COR-L47 (cell line): ENCODE measurements around the gene SFSWAP.

ENCODE experiments used
- DNase-seq: peaks from one replicate; lab custom pipeline; 2025; lab: John Stamatoyannopoulos, UW

SFSWAP gene

DNA sequence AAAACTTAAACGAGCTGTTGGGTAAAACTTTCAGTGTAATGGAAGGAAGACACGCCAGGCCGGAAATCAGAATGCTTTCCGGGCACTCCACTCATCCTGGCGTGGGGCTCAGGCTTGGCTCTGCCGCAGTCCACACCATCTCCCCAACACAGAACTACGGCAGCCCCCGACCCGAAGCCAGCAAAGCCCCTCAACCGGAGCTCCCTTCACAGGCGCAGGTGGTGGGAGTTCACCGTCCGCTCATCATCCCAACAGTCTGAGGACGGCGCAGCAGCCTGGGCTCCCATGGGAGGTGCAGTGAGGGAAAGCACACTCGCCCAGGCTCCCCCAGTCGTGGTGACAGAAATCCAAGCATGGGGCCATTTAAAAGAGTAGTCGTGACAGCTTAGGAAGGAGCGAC, 106.4 kb downstream of the SFSWAP start:
- no peak for DNase-seq

GRCh38 chr12:131818821-131819585, 108.1 kb downstream of the SFSWAP start:
- no peak for DNase-seq

GRCh38 chr12:131824450-131824849, 113.6 kb downstream of the SFSWAP start:
- no peak for DNase-seq

- no peak for DNase-seq
These were observed 114.4 kb downstream of the SFSWAP start for GRCh38 chr12:131825146-131825892.

DNA sequence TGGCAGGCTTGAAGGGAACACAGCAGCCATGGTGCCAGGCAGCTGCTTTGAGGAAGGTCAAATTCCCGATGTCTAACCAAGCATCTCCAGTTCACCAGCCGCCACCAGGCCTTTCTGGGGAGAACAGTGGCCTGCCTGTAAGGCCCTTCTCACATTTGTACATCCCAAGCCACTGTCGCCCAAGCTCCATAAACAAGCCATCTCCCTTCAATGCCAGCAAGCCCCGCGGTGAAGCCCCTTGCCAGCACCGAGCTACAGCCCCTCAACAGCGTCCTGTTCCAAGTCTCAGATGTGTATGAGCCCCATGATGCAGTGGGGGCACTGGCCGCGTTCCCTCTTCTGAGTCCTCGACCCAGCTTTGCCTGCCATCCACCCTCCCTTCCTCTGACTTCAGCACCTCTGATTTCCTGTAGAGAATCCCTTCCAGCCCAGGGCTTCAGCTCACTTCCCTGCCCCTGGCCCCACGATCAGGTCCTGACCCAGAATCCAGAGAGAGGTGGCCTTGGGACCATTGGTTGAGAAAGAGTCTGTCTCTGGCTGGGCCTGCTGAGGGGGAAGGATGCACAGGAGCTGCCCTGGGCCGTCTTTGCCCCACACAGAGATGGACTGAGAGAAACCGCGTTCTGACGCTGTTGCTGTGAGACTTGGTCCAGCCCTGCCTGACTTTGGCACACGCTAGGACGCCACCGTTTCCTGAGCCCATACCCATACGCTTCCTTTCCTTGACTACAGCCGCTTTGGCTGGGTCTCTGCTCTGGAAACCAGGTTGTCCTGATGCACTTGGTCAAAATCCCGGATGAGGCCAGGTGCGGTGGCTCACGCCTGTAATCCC, 115.4 kb downstream of the SFSWAP start:
- DNase-seq: no peak

DNA sequence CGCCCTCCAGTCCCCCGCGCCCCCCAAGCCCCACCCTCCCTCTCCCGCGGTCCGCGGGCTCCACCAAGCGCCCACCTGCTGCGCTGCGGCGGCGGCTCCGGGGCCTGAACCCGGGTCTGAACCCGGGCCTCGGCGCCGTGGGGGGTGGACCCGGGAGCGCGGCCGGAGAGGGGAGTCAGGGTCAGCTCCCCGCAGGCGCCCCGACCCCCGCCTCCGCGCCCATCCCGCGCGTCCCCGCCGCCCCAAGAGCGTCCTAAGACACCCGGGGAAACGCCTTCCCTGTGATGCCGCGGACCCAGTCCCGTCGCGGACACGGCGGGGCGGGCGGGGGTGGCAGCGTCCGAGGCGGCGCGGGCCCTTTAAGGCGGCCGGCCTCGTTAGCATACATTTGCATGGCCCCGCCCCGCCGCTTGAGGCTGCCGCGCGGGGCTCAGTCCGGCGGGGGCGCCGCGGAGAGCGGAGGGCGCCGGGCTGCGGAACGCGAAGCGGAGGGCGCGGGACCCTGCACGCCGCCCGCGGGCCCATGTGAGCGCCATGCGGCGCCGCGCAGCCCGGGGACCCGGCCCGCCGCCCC, 117.2 kb downstream of the SFSWAP start, which contains the start of gene MMP17:
MMP17 (plus strand) TSS at position 433 of the 574 bp plus-strand sequence; CDS start at position 535, 102 bp downstream.
- DNase-seq: peak; percentile 47

- no peak for DNase-seq
These were observed 117.9 kb downstream of the SFSWAP start for GRCh38 chr12:131828671-131829355.

DNA sequence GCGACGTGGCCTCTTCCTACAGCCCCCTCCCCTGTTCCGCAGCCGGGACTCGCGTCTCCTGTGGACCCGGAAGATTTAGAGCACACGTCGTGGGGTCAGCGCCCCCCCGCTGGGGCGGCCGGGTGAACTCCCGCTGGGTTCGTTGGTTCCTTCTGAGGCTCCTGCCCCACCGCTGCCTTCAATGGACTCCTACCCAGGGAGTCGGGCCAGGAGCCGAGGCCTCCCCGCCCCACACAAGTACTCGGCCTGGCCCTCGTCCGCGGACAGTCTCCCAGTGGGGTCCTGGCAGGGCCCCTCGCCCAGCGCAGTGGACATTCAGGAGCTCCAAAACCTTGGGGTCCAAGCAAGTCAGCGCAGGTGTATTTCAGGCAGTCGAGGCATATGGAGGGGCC, 118.5 kb downstream of the SFSWAP start:
- DNase-seq: no peak

DNA sequence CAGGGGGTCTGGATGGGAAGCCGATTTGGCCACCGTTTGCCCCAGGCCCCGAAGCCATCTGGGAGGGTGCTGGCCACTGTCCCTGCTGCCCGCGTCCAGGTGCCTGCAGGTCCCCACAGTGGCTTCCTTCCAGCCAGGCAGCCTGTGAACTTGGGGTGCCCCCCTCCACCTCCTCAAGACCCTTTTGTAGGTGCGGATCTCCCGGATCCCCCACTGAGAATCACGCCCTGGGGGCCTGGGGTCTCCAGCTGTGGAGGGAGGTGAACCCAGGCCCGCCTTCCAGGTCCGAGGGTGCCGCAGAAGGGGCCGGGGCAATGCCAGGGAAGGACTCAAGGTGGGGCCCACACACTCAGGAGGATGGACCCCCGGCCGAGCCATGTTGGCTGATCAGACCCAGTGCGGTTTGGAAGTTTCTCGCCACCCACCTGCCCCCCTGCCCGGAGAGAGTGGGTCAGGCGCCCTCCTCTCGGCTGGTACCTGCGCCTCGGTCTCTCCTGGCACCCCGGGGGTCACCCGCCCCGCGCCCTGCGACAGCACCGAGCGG, 119.0 kb downstream of the SFSWAP start:
- no peak for DNase-seq

DNA sequence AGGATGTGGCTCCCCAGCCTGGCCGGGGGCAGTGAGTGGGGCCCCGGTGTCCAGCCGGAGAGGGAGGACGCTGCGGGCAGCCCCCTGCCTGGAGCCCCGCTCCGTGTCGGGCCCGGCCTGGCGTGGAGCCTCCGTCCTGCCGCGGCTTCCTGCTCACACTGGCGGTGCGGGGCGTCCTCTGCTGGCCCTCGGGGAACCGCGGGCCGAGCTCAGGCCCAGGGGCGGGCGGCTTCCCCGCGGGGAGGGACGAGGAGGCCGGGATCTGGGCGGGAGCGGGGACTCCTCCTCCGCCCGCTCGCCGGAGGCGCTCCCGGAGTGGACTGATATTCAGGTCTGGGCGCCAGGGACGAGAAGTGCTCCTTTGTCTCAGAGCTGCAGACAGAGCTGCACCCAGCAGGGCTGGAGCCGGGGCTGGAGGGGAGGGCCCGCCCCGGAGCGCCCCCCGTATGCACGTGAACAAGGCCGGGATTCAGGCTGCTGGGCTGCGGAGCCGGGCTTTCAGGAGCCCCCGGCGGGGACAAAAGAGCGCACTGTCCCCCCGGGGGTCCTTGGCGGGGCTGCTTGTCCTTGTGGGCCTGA, 119.5 kb downstream of the SFSWAP start:
- DNase-seq: peak; percentile 80

DNA sequence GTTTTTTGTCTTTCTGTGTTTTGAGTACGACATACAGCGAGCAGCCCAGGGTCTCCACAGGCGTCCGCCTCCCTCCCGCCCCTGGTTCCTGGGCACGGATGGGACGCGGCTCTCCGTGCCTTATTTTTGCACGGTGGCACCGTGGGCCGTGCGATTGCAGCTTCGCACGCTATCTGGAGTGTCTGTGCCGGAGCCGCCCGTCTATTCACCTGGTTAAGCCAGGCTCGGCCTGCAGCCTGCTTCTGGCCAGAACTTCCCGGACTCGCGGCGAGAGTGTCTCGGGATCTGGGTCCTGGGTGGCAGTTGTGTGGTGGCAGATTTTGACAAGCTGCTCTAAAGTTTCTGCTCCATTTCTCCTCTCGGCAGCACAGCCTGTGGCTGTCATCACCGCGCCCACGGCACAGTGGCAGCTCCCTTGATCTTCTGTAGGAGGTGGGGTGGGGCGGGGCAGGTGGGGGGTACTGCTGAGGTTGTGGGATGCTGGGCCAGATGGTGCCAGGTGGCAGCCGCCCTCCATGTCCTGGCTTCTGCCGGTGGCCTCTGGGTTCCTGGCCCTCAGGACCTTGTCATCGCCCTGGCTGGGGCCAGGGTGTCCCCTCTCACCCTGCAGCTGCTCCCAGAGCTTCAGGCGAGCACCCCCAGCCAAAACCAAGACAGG, 120.2 kb downstream of the SFSWAP start:
- peak; percentile 66 for DNase-seq

GRCh38 chr12:131831635-131832041, 120.7 kb downstream of the SFSWAP start:
- DNase-seq: peak; percentile 85

- DNase-seq: peak; percentile 80
These were observed 121.7 kb downstream of the SFSWAP start for GRCh38 chr12:131832321-131833231.

GRCh38 chr12:131833288-131833895, 122.5 kb downstream of the SFSWAP start:
- no peak for DNase-seq

- DNase-seq: peak; percentile 46
These were observed 123.2 kb downstream of the SFSWAP start for GRCh38 chr12:131833896-131834641.

DNA sequence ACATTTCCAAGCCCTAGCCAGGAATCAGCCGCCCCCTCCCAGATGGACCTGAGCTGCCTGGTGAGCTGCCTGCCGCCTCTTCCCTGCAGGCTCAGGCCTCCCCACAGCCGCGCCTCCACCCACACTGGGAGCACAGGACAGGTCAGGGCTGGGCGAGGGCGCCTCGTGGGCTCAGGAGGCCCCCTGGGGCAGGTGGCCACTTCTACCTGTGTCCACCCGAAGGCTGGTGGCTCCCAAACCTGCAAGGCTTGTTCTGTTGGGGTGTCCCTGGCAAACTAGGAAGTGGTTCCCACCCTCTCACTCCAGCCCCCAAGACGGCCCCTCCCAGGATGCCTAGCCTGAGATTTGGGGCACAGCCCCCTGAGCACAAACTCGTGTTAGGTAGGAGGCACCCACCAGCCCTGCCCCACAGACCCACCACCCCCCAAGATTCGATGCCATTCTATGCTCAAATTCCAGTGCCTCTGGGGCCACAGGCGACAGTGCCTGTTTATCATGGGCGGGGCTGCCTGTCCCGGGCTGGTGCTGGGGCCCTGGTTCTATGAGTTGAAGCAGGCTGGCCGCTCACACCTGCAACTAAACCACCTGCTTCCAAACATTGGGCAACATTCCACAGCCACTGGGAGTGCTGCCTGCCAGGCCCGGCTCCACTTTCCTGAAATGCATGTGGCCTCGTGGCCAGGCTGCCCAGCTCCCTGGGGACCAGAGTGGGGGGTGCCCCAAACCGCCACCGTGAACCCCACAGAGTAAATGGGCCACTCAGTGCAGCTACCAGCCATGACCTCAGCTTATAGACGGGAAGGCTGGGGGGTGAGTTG, 124.1 kb downstream of the SFSWAP start:
- no peak for DNase-seq

DNA sequence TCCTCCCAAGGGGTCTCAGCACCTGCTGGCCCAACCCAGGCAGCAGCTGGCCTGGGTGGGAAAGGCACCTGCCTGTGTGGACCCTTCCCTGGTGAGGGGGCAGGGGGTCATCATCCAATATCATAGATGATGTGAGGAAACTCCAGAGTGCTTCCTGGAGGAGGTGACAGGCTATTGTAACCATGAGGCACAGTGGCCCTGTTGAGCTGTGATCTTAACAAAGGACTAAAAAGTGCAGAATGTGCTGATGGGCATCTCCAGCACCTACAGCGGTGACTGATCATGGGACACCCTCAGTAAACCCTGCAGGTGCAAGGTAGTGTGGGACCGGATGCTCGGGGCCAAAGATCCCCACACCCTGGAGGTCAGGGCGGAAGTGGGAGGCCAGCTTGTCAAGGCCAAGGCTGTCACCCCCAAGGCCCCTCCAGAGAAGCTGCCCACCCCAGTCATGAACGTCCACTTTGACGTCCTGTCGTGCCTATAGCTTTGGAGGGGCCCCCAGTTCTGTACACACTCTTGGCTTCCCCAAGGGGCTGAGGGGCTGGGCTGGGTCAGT, 124.8 kb downstream of the SFSWAP start:
- no peak for DNase-seq
